H1 (cell line): Measurements from ENCODE around the gene NME9. TPM values are rescaled to one million over a fixed set of nuclear protein-coding genes. Genes with fewer than 3 reads are reported as not detected.
A peak's percentile ranks its signal among the peaks of the same experiment; 100 is the strongest.

Source experiments
- CBX5 ChIP-seq: fragments of 300-800, 300-1000 bp; sonication (generic); IDR thresholded peaks from 2 replicates; pipeline ENCODE4 v1.7.1; 2016; ENCODE audit warnings: antibody characterized with exemption, low read length, low read depth
- CHD2 ChIP-seq: IDR thresholded peaks from 2 replicates; pipeline ENCODE4 v1.6.1; 2012; ENCODE audit warnings: low read length, improper control_type of control experiment
- EZH2 ChIP-seq: fragments of 200-600 bp; sonication (generic); IDR thresholded peaks from 2 replicates; pipeline ENCODE4 v1.7.1; 2012; ENCODE audit warnings: low read depth, mild to moderate bottlenecking, moderate library complexity, low read length, inconsistent platforms; ENCODE audit not compliant: severe bottlenecking
- RAD21 ChIP-seq, 2 experiments: IDR thresholded peaks in 1 of 2; conservative IDR thresholded peaks in 1 of 2; 2 replicates each; pipeline ENCODE4 v1.6.1; 2011; ENCODE audit warnings: low read depth in 2 of 2, low read length in 2 of 2, improper control_type of control experiment in 1 of 2, inconsistent platforms in 1 of 2, mild to moderate bottlenecking in 1 of 2, moderate library complexity in 1 of 2
- TAF1 ChIP-seq: IDR thresholded peaks from 2 replicates; pipeline ENCODE4 v1.6.1; 2011; ENCODE audit warnings: mild to moderate bottlenecking, low read depth, low read length
- TEAD4 ChIP-seq: IDR thresholded peaks from 2 replicates; pipeline ENCODE4 v1.6.1; 2012; ENCODE audit warnings: low read depth, low read length, inconsistent platforms, mixed read lengths
- polyA plus RNA-seq, 7 experiments: library from polyadenylated mRNA; depleted of rRNA in 3 of 7; stranded (reverse) in 5 of 7; unstranded in 2 of 7; fragments of >200 nt in 5 of 7; fragments of 200-250 nt in 2 of 7; gene quantifications; 1 replicate in 5 of 7; 2 replicates in 1 of 7; 4 replicates in 1 of 7; pipeline versions ENCODE4 v1.2.1 to v1.2.3, GENCODE V29; 2011 to 2013; ENCODE audit warnings: missing spikeins in 2 of 7, mixed read lengths in 2 of 7
- total RNA-seq: library from RNA; stranded (reverse); fragmentation: NEBNext Ultra II Directional; extraction: Animal tissue kit (Norgen Biotek cat#: 25700); gene quantifications from 2 replicates; pipeline ENCODE4 v1.2.1, GENCODE V29; 2021
- TF ChIP-seq, protein P1 (sequence below): IDR thresholded peaks from 2 replicates; pipeline ENCODE4 v1.6.1; 2012; ENCODE audit warnings: inconsistent platforms

NME9 gene
- total and polyA plus RNA-seq, 2 of the 8 experiments (the other 6 are each of a cell fraction or from before 2014, with no cell fraction given): 0.11 TPM; not detected in 1

DNA sequence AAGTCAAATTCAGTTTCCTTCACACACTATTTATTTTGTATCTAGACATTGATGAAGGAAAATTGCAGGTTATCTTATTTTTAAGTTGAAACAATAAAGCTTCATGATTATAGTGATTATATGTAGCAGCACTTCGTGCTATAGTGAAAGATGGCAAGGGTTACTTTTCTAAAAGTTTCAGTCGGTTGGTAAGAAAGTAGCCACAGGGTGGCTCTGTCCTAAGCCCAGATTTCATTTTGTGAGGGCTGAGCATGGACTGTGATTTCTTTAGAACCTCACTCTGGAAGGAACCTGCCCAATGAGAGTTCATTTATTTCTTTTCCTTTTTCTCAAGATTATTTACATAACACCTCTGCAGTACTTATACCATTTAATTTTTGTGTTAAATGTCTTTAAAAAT, 66.5 kb downstream of the NME9 start (continued):
- TF ChIP-seq EZH2: no peak
- TF ChIP-seq, protein P1, sequence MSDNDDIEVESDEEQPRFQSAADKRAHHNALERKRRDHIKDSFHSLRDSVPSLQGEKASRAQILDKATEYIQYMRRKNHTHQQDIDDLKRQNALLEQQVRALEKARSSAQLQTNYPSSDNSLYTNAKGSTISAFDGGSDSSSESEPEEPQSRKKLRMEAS: no peak
- peak in 1 of 2 experiments; percentile 31; a peak in 1 of 4 replicates for TF ChIP-seq RAD21 (IDR thresholded peaks at IDR 0.05 in 1 of 2, conservative IDR thresholded peaks at IDR 0.05 in 1 of 2; ENCODE audit: low read depth in 2 of 2, low read length in 2 of 2)
- TF ChIP-seq CBX5: no peak
- no peak for TF ChIP-seq TAF1
- no peak for TF ChIP-seq TEAD4
- no peak for TF ChIP-seq CHD2
